HEK293 (cell line): ENCODE measurements around the gene SLAMF6.
"Not testable (repeated sequence)": the region's sequence is repeated elsewhere in the genome, so short reads cannot be mapped to it uniquely, and the experiment has no call there.

ENCODE experiments used
- CTCF ChIA-PET: fragments of 350-600 bp; formaldehyde crosslinking; extraction: SDS; loops from one replicate; lab custom pipeline; 2021; ENCODE audit warnings: antibody characterized with exemption; lab: Yijun Ruan, JAX
- POLR2A ChIA-PET: fragments of 300-600 bp; formaldehyde crosslinking; extraction: SDS; loops from one replicate; lab custom pipeline; 2020; ENCODE audit warnings: antibody characterized with exemption, inconsistent platforms; lab: Yijun Ruan, JAX
- H3K27ac ChIP-seq: fragments of 200-500 bp; sonication (Bioruptor generic); 2 replicates; pipeline ENCODE4 v1.5.1; 2014; ENCODE audit warnings: low read depth, low read length, control low read depth, inconsistent platforms; ENCODE audit errors: extremely low read depth
- H3K36me3 ChIP-seq, 2 experiments: fragments of 200-500 bp in 1 of 2; sonication (Bioruptor generic) in 1 of 2; 1 replicate in 1 of 2; 2 replicates in 1 of 2; pipeline ENCODE4 v1.5.1; 2014 to 2017; ENCODE audit warnings: inconsistent platforms in 2 of 2, low read length in 2 of 2; ENCODE audit not compliant: control insufficient read depth in 2 of 2, insufficient read depth in 1 of 2
- H3K4me1 ChIP-seq: fragments of 200-500 bp; sonication (Bioruptor generic); 2 replicates; pipeline ENCODE4 v1.5.1; 2014; ENCODE audit warnings: mild to moderate bottlenecking, low read length, inconsistent platforms; ENCODE audit not compliant: control insufficient read depth, insufficient read depth
- H3K4me3 ChIP-seq: 2 replicates; pipeline ENCODE4 v1.5.1; 2011; ENCODE audit warnings: low read depth, mild to moderate bottlenecking, control low read depth, low read length, moderate library complexity
- H3K9me3 ChIP-seq: fragments of 200-500 bp; sonication (Bioruptor generic); 2 replicates; pipeline ENCODE4 v1.5.1; 2014; ENCODE audit warnings: low read depth, low read length, inconsistent platforms; ENCODE audit not compliant: control insufficient read depth, insufficient read depth
- GLIS1 ChIP-seq: fragments of 450-650 bp; formaldehyde crosslinking; IDR thresholded peaks from 2 replicates; pipeline ENCODE4 v1.5.1; 2016; ENCODE audit warnings: missing biosample characterization, missing genetic modification characterization
- KLF16 ChIP-seq: fragments of 450-650 bp; formaldehyde crosslinking; IDR thresholded peaks from 2 replicates; pipeline ENCODE4 v1.5.1; 2017; ENCODE audit warnings: missing biosample characterization, missing genetic modification characterization
- KLF8 ChIP-seq: fragments of 450-650 bp; formaldehyde crosslinking; IDR thresholded peaks from 2 replicates; pipeline ENCODE4 v1.5.1; 2016; ENCODE audit warnings: missing biosample characterization, missing genetic modification characterization
- ZBTB7A ChIP-seq: fragments of 450-650 bp; formaldehyde crosslinking; IDR thresholded peaks from 2 replicates; pipeline ENCODE4 v1.5.1; 2016; ENCODE audit warnings: low read depth, missing biosample characterization, missing genetic modification characterization
- ZFP37 ChIP-seq: fragments of 450-650 bp; formaldehyde crosslinking; IDR thresholded peaks from 2 replicates; pipeline ENCODE4 v1.5.1; 2016; ENCODE audit warnings: missing biosample characterization, missing genetic modification characterization
- ZIC2 ChIP-seq: fragments of 450-650 bp; formaldehyde crosslinking; IDR thresholded peaks from 2 replicates; pipeline ENCODE4 v1.5.1; 2016; ENCODE audit warnings: missing biosample characterization, missing genetic modification characterization
- ZNF112 ChIP-seq: fragments of 450-650 bp; formaldehyde crosslinking; IDR thresholded peaks from 2 replicates; pipeline ENCODE4 v1.5.0; 2017; ENCODE audit warnings: missing biosample characterization, missing genetic modification characterization
- ZNF146 ChIP-seq: fragments of 450-650 bp; formaldehyde crosslinking; IDR thresholded peaks from 2 replicates; pipeline ENCODE4 v1.5.1; 2016; ENCODE audit warnings: missing biosample characterization, missing genetic modification characterization
- ZNF155 ChIP-seq: fragments of 450-650 bp; formaldehyde crosslinking; IDR thresholded peaks from 2 replicates; pipeline ENCODE4 v1.5.1; 2016; ENCODE audit warnings: missing biosample characterization, missing genetic modification characterization
- ZNF302 ChIP-seq: fragments of 450-650 bp; formaldehyde crosslinking; IDR thresholded peaks from 2 replicates; pipeline ENCODE4 v1.5.1; 2016; ENCODE audit warnings: missing biosample characterization, missing genetic modification characterization, low read depth
- ZNF350 ChIP-seq: fragments of 450-650 bp; formaldehyde crosslinking; IDR thresholded peaks from 2 replicates; pipeline ENCODE4 v1.5.0; 2017; ENCODE audit warnings: missing biosample characterization, mild to moderate bottlenecking, missing genetic modification characterization
- ZNF398 ChIP-seq: fragments of 450-650 bp; formaldehyde crosslinking; IDR thresholded peaks from 2 replicates; pipeline ENCODE4 v1.5.1; 2017; ENCODE audit warnings: missing biosample characterization, missing genetic modification characterization
- ZXDB ChIP-seq: fragments of 450-650 bp; formaldehyde crosslinking; IDR thresholded peaks from 2 replicates; pipeline ENCODE4 v1.5.1; 2016; ENCODE audit warnings: missing biosample characterization, missing genetic modification characterization

SLAMF6 gene

GRCh38 chr1:160520999-160521398 lies 2.1 kb downstream of the SLAMF6 start (continued):
- TF ChIP-seq ZBTB7A (no peak), ZNF155 (no peak)
- TF ChIP-seq, all 188 proteins: peak for 0

GRCh38 chr1:160520582-160520981 lies 2.5 kb downstream of the SLAMF6 start:
- no peaks in the 10 kb centered on the region for H3K4me1 ChIP-seq
- H3K4me3 ChIP-seq, result no peak overlapping the region
- no peak overlapping the region for H3K27ac ChIP-seq
- no peaks in the 10 kb centered on the region for H3K36me3 ChIP-seq
- POLR2A ChIA-PET, result no interaction called here
- no peak for TF ChIP-seq ZNF350 (tag by site-specific recombination)
- TF ChIP-seq KLF16 (tag by site-specific recombination), result no peak
- TF ChIP-seq GLIS1 (tag by site-specific recombination), result 0 out of 2 replicates have a peak, but pooled peaks have one; percentile 7
- no peak for TF ChIP-seq ZXDB
- TF ChIP-seq ZNF398 (tag by site-specific recombination), result no peak
- no peak for TF ChIP-seq KLF8 (tag by site-specific recombination)
- no peak for TF ChIP-seq ZNF302
- TF ChIP-seq ZNF112, result no peak
- no peak for TF ChIP-seq ZFP37 (tag by site-specific recombination)
- CTCF ChIA-PET, result interaction anchor here (0.8 kb wide), 1 partner anchor 9 kb away, joined by 3 read pairs; no protein-coding TSS in a partner anchor
- H3K9me3 ChIP-seq, result no peaks in the 10 kb centered on the region

GRCh38 chr1:160519642-160520435 lies 3.2 kb downstream of the SLAMF6 start:
- no peaks in the 10 kb centered on the region for H3K36me3 ChIP-seq
- no peak overlapping the region for H3K4me3 ChIP-seq
- no peak for TF ChIP-seq ZIC2 (tag by site-specific recombination)
- no peak overlapping the region for H3K27ac ChIP-seq
- no peaks in the 10 kb centered on the region for H3K4me1 ChIP-seq
- ChIA-PET CTCF (interaction anchor here (0.8 kb wide), 1 partner anchor 8 kb away, joined by 3 read pairs; no protein-coding TSS in a partner anchor), POLR2A (no interaction called here)
- no peaks in the 10 kb centered on the region for H3K9me3 ChIP-seq

GRCh38 chr1:160517519-160517918 lies 5.5 kb downstream of the SLAMF6 start:
- H3K9me3 ChIP-seq, H3K27ac ChIP-seq, CTCF ChIA-PET, H3K4me3 ChIP-seq, H3K4me1 ChIP-seq, POLR2A ChIA-PET, H3K36me3 ChIP-seq: not testable (repeated sequence)
- TF ChIP-seq ZNF146 (tag by site-specific recombination), result peak; percentile 51

- H3K36me3 ChIP-seq, H3K9me3 ChIP-seq, H3K27ac ChIP-seq, H3K4me1 ChIP-seq, POLR2A ChIA-PET, H3K4me3 ChIP-seq: not testable (repeated sequence)
- CTCF ChIA-PET, result interaction anchor here (0.6 kb wide), 1 partner anchor 29 kb away, joined by 3 read pairs; no protein-coding TSS in a partner anchor
Observed at GRCh38 chr1:160515908-160516307, 7.1 kb downstream of the SLAMF6 start.
